GM12864 (cell line): Measurements from ENCODE around the gene FXYD6.

Source experiments
- DNase-seq: peaks from one replicate; pipeline ENCODE4 v3.0.0-alpha.2; 2011; ENCODE audit warnings: low read depth
- H3K4me3 ChIP-seq: 2 replicates; pipeline ENCODE4 v1.5.1; 2011; ENCODE audit warnings: mild to moderate bottlenecking, low read depth, low read length, control low read depth
- CTCF ChIP-seq: IDR thresholded peaks from 2 replicates; pipeline ENCODE4 v1.5.1; 2011; ENCODE audit warnings: low read depth, mild to moderate bottlenecking, moderate library complexity, low read length, control low read depth, inconsistent platforms; ENCODE audit errors: missing control alignments

Gene FXYD6

GRCh38 chr11:117835576-117835975 lies 40.9 kb downstream of the FXYD6 start:
- no peak for TF ChIP-seq CTCF
- no peak for DNase-seq

GRCh38 chr11:117834838-117835443 lies 41.5 kb downstream of the FXYD6 start:
- no peak for TF ChIP-seq CTCF
- no peak overlapping the region for H3K4me3 ChIP-seq
- no peak for DNase-seq

More at GRCh38 chr11:117835576-117835975, 40.9 kb downstream of the FXYD6 start:
- H3K4me3 ChIP-seq, result no peak overlapping the region

- no peak overlapping the region for H3K4me3 ChIP-seq
- TF ChIP-seq CTCF, result no peak
- no peak for DNase-seq
These were observed 42.2 kb downstream of the FXYD6 start for GRCh38 chr11:117834068-117834810.

- DNase-seq, result no peak
- no peak for TF ChIP-seq CTCF
- no peak overlapping the region for H3K4me3 ChIP-seq
These were observed 43.0 kb downstream of the FXYD6 start for GRCh38 chr11:117833401-117833891.

- no peak for TF ChIP-seq CTCF
- no peak for DNase-seq
- no peak overlapping the region for H3K4me3 ChIP-seq
These were observed 43.9 kb downstream of the FXYD6 start for GRCh38 chr11:117832511-117832910.

GRCh38 chr11:117831661-117832415 lies 44.6 kb downstream of the FXYD6 start:
- H3K4me3 ChIP-seq, result no peak overlapping the region
- TF ChIP-seq CTCF, result no peak
- no peak for DNase-seq
